ENCODE measurements around the gene LRRC46. TPM values are rescaled to one million over a fixed set of nuclear protein-coding genes. Genes with fewer than 3 reads are reported as not detected.
A peak's percentile ranks its signal among the peaks of the same experiment; 100 is the strongest.

Gene LRRC46
- total RNA-seq, 1 donor from 2014 or later = not detected

DNA sequence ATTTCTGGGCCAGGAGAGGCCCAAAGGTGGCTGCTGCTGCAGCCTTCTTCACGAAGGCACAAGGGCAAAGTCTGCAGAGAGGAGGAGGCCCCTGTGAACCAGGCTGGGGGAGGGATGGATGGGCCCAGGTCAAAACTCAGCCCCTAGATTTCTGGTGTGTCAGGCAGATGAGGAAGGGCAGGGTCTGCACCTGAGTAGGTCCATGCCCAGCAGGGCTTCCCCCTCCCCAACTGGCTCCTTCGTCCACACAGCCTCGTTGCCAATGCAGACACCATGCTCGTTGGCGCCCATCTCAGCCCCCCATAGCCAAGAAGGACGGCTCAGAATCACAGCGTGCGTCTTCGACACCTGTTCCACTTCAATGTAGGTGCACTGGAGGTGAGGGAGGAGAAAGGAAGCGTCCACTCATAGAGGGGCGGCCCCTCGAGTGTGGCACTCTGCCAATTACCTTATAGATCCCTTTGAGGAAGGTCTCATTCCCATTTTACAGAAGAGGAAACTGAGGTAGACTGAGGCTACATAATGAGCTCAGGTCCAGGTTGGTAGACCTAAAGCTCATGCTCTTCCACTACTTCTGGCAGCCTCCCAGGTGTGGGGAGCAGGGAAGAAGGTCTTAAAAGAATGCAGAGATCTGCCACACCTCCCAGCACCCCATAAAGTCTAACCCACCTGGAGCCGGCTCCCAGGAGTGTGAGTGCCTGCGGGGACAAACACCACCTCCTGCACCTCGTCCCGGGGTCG is 8.7 kb downstream of the LRRC46 start:
- H3K9ac ChIP-seq (ENCODE audit: low read depth in 1 of 3, low read length in 3 of 3) = peak overlapping the region; percentile 86 to 95 (median 89)
- no peak overlapping the region for H3K27ac ChIP-seq (ENCODE audit: low read depth, low read length)
- H3K27me3 ChIP-seq (ENCODE audit: control insufficient read depth in 3 of 3, insufficient read depth in 3 of 3, low read length in 3 of 3) = peaks cover 8 to 13% (median 10%) of the 10 kb centered on the region in 3 donors
- peaks cover 18 to 28% (median 22%) of the 10 kb centered on the region in 3 donors for H3K36me3 ChIP-seq (ENCODE audit: control insufficient read depth in 3 of 3, insufficient read depth in 3 of 3, low read length in 3 of 3)
- H3K9me3 ChIP-seq (ENCODE audit: control insufficient read depth in 3 of 3, low read length in 3 of 3) = no peaks in the 10 kb centered on the region
- H3K4me3 ChIP-seq (ENCODE audit: low read length in 3 of 3) = peak overlapping the region; percentile 81 to 98 (median 92)
- H3K4me1 ChIP-seq (ENCODE audit: control insufficient read depth in 3 of 3, insufficient read depth in 3 of 3, low read length in 3 of 3) = peaks cover 13 to 33% (median 15%) of the 10 kb centered on the region in 3 donors

DNA sequence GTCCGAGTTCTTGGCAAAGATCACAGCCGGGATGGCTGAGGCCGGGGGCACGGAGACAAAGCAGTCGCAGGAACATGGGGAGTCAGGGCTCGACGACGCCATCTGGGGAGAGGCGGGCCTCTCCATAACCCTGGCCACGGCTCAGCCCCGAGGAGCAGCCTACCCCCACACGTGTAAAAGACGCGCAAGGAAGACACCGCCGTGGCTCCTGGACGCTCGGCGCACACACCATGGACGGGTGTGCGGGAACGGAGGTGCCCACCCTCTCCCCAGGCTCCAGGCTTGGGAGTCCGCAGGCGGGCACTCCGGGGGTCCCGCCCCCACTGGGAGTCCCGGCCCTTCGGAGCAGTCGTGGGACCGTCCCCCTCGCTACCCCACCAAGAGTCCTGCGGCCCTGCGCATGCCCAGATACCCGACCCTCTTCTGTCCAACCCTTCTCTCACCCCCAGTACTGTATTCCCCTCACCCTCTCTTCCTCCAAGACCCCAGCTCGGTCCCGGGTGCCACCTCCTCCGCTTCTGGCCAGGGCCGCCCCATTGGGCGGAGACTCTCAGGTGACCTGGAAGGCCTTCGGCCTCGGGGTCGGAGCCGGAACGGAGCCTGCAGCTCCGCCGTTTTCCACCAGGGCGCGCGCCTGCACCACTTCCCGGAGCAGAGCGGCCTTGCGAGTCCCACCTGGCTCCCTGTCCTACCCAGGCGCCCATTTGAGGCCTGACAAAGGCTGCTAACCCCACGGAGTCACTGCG is 9.4 kb downstream of the LRRC46 start, which contains the start of gene SCRN2:
SCRN2 (minus strand) TSS at position 532 of the 746 bp plus-strand sequence; CDS start at position 102, 430 bp downstream.
- Histone ChIP-seq H3K36me3 (ENCODE audit: control insufficient read depth in 3 of 3, insufficient read depth in 3 of 3, low read length in 3 of 3) (peaks cover 16 to 23% (median 19%) of the 10 kb centered on the region in 3 donors), H3K9me3 (ENCODE audit: control insufficient read depth in 3 of 3, low read length in 3 of 3) (no peaks in the 10 kb centered on the region), H3K9ac (ENCODE audit: low read depth in 1 of 3, low read length in 3 of 3) (peak within 1 kb of the TSS; percentile 86 to 95 (median 89)), H3K4me3 (ENCODE audit: low read length in 3 of 3) (peak within 1 kb of the TSS; percentile 81 to 98 (median 92)), H3K4me1 (ENCODE audit: control insufficient read depth in 3 of 3, insufficient read depth in 3 of 3, low read length in 3 of 3) (peaks cover 12 to 28% (median 15%) of the 10 kb centered on the region in 3 donors), H3K27ac (ENCODE audit: low read depth, low read length) (peak within 1 kb of the TSS; percentile 49), H3K27me3 (ENCODE audit: control insufficient read depth in 3 of 3, insufficient read depth in 3 of 3, low read length in 3 of 3) (peaks cover 13 to 21% (median 18%) of the 10 kb centered on the region in 3 donors)

DNA sequence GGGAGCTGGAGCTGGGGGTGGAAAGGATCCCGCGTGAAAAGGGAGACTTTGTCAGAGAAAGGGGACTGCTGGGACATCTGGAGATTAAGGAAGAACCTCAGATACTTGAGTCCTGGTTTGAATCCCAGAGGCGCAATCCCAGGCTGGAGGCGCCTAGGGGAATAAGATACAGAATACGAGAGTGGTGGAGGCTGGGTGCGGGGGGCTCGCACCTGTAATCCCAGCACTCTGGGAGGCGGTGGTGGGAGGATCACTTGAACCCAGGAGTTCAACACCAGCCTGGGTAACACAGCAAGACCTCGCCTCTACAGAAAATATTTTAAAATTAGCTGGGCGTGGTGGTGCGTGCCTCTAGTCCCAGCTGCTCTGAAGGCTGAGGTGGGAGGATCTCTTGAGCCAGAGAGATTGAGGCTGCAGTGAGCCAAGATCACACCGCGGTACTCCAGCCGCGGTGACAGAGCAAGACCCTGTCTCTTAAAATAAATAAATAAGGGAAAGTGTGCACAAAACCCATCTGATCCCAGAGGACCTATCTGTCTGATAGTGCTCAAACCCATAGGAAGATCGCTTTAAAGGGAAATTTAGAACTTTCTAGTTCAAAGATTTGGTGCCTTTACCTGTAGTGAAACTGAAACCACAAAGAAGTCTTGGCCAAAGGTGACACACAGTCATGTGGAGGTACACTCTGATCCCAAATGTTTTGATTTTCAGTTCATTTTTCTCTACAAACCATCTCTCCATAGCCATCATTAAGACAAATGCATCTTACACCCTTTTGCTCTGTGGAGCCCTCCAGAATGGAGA is 10.2 kb downstream of the LRRC46 start:
- peak overlapping the region; percentile 17 to 98 (median 92) for H3K4me3 ChIP-seq (ENCODE audit: low read length in 3 of 3)
- H3K9me3 ChIP-seq (ENCODE audit: control insufficient read depth in 3 of 3, low read length in 3 of 3) = no peaks in the 10 kb centered on the region
- peaks cover 21 to 28% (median 26%) of the 10 kb centered on the region in 3 donors for H3K27me3 ChIP-seq (ENCODE audit: control insufficient read depth in 3 of 3, insufficient read depth in 3 of 3, low read length in 3 of 3)
- H3K9ac ChIP-seq (ENCODE audit: low read depth in 1 of 3, low read length in 3 of 3) = peak overlapping the region; percentile 86 to 95 (median 89)
- H3K36me3 ChIP-seq (ENCODE audit: control insufficient read depth in 3 of 3, insufficient read depth in 3 of 3, low read length in 3 of 3) = peaks cover 14 to 19% (median 14%) of the 10 kb centered on the region in 3 donors
- H3K4me1 ChIP-seq (ENCODE audit: control insufficient read depth in 3 of 3, insufficient read depth in 3 of 3, low read length in 3 of 3) = peaks cover 12 to 25% (median 15%) of the 10 kb centered on the region in 3 donors
- H3K27ac ChIP-seq (ENCODE audit: low read depth, low read length) = peak overlapping the region; percentile 49

DNA sequence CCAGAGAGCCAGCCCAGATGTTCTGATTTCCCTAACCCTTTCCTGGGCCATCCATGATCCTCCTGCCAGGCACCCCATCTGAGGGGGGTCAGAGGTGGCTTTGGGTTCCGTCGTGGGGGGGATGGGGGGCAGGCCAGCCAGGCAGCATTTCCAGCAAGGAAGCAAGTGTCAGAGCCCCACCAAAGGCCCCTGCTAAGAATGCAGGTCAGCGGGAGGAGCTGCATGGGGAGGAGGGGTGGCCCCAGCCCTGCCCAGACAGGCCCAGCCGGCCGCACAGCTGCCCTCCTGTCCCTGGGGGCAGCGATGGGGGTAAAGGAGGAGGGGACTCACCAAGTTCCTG is 11.9 kb downstream of the LRRC46 start:
- H3K27me3 ChIP-seq (ENCODE audit: control insufficient read depth in 3 of 3, insufficient read depth in 3 of 3, low read length in 3 of 3) = peaks cover 37 to 45% (median 42%) of the 10 kb centered on the region in 3 donors
- H3K4me3 ChIP-seq (ENCODE audit: low read length in 3 of 3) = no peak overlapping the region
- H3K36me3 ChIP-seq (ENCODE audit: control insufficient read depth in 3 of 3, insufficient read depth in 3 of 3, low read length in 3 of 3) = peaks cover 2 to 10% (median 2%) of the 10 kb centered on the region in 3 donors
- no peak overlapping the region for H3K27ac ChIP-seq (ENCODE audit: low read depth, low read length)
- H3K9me3 ChIP-seq (ENCODE audit: control insufficient read depth in 3 of 3, low read length in 3 of 3) = no peaks in the 10 kb centered on the region
- peaks cover 12 to 29% (median 15%) of the 10 kb centered on the region in 3 donors for H3K4me1 ChIP-seq (ENCODE audit: control insufficient read depth in 3 of 3, insufficient read depth in 3 of 3, low read length in 3 of 3)
- H3K9ac ChIP-seq (ENCODE audit: low read depth in 1 of 3, low read length in 3 of 3) = no peak overlapping the region

GRCh38 chr17:47844227-47844626 is 12.8 kb downstream of the LRRC46 start:
- Histone ChIP-seq H3K27ac (ENCODE audit: low read depth, low read length) (no peak overlapping the region), H3K9me3 (ENCODE audit: control insufficient read depth in 3 of 3, low read length in 3 of 3) (no peaks in the 10 kb centered on the region), H3K4me1 (ENCODE audit: control insufficient read depth in 3 of 3, insufficient read depth in 3 of 3, low read length in 3 of 3) (peaks cover 12 to 28% (median 15%) of the 10 kb centered on the region in 3 donors), H3K9ac (ENCODE audit: low read depth in 1 of 3, low read length in 3 of 3) (no peak overlapping the region), H3K4me3 (ENCODE audit: low read length in 3 of 3) (no peak overlapping the region), H3K27me3 (ENCODE audit: control insufficient read depth in 3 of 3, insufficient read depth in 3 of 3, low read length in 3 of 3) (peaks cover 44 to 53% (median 51%) of the 10 kb centered on the region in 3 donors), H3K36me3 (ENCODE audit: control insufficient read depth in 3 of 3, insufficient read depth in 3 of 3, low read length in 3 of 3) (peaks cover 0 to 5% (median 0%) of the 10 kb centered on the region in 3 donors)

DNA sequence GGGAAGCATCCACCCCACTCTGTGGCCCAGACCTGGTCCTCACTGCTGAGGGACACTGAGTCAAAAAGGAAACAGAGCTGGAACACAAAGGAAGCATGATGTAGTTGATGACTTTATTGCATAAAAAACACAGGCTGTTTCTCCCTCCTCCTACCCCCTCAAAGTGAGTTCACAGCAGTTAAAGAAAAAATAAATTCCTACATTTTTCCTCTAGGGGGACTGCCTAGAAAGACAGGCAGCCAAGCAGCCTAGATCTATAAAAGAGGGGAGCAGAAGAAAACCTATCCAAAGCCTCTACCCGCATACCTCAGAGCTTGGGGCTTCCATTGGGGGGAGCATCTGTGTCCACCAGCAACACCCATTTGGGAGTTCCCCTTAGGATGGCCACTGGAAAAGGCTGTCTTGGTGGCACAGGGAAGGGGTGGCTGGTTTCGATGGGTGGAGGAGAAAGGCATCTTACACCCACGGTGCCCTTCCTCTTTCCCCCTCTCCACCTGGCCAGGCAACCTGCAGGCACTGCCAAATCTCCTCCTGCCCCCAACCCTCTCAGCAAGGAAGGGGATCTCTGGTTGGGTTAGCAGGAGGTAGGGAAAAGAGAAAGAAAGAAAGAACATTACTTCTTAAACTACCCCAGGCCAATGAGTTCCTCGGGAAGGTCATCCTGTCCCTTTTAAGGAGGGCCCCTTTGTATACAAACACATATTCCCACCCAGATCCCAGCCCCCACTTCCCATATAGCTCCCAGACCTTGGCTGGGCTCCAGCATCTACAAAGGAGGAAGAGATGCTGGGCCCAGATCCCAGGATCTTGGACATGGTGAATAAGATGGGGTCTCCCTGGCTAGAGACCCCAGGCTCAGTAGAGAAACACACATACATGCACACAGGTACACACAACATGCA is 13.6 kb downstream of the LRRC46 start:
- H3K9me3 ChIP-seq (ENCODE audit: control insufficient read depth in 3 of 3, low read length in 3 of 3) = no peaks in the 10 kb centered on the region
- peaks cover 49 to 62% (median 59%) of the 10 kb centered on the region in 3 donors for H3K27me3 ChIP-seq (ENCODE audit: control insufficient read depth in 3 of 3, insufficient read depth in 3 of 3, low read length in 3 of 3)
- no peak overlapping the region for H3K9ac ChIP-seq (ENCODE audit: low read depth in 1 of 3, low read length in 3 of 3)

GRCh38 chr17:47845716-47846075 is 14.2 kb downstream of the LRRC46 start:
- Histone ChIP-seq H3K27ac (ENCODE audit: low read depth, low read length) (no peak overlapping the region), H3K36me3 (ENCODE audit: control insufficient read depth in 3 of 3, insufficient read depth in 3 of 3, low read length in 3 of 3) (no peaks in the 10 kb centered on the region), H3K27me3 (ENCODE audit: control insufficient read depth in 3 of 3, insufficient read depth in 3 of 3, low read length in 3 of 3) (peaks cover 55 to 68% (median 66%) of the 10 kb centered on the region in 3 donors), H3K9ac (ENCODE audit: low read depth in 1 of 3, low read length in 3 of 3) (no peak overlapping the region), H3K4me1 (ENCODE audit: control insufficient read depth in 3 of 3, insufficient read depth in 3 of 3, low read length in 3 of 3) (peaks cover 6 to 18% (median 6%) of the 10 kb centered on the region in 3 donors), H3K4me3 (ENCODE audit: low read length in 3 of 3) (no peak overlapping the region), H3K9me3 (ENCODE audit: control insufficient read depth in 3 of 3, low read length in 3 of 3) (no peaks in the 10 kb centered on the region)

More for the DNA sequence above, 13.6 kb downstream of the LRRC46 start:
- H3K4me3 ChIP-seq (ENCODE audit: low read length in 3 of 3) = no peak overlapping the region
- H3K36me3 ChIP-seq (ENCODE audit: control insufficient read depth in 3 of 3, insufficient read depth in 3 of 3, low read length in 3 of 3) = no peaks in the 10 kb centered on the region
- H3K4me1 ChIP-seq (ENCODE audit: control insufficient read depth in 3 of 3, insufficient read depth in 3 of 3, low read length in 3 of 3) = peaks cover 11 to 21% (median 12%) of the 10 kb centered on the region in 3 donors
- H3K27ac ChIP-seq (ENCODE audit: low read depth, low read length) = no peak overlapping the region

- Histone ChIP-seq H3K9ac (ENCODE audit: low read depth in 1 of 3, low read length in 3 of 3) (no peak overlapping the region), H3K27me3 (ENCODE audit: control insufficient read depth in 3 of 3, insufficient read depth in 3 of 3, low read length in 3 of 3) (peaks cover 62 to 74% (median 72%) of the 10 kb centered on the region in 3 donors), H3K36me3 (ENCODE audit: control insufficient read depth in 3 of 3, insufficient read depth in 3 of 3, low read length in 3 of 3) (no peaks in the 10 kb centered on the region), H3K27ac (ENCODE audit: low read depth, low read length) (no peak overlapping the region), H3K4me1 (ENCODE audit: control insufficient read depth in 3 of 3, insufficient read depth in 3 of 3, low read length in 3 of 3) (peaks cover 3 to 12% (median 6%) of the 10 kb centered on the region in 3 donors), H3K4me3 (ENCODE audit: low read length in 3 of 3) (no peak overlapping the region), H3K9me3 (ENCODE audit: control insufficient read depth in 3 of 3, low read length in 3 of 3) (no peaks in the 10 kb centered on the region)
These were observed 15.4 kb downstream of the LRRC46 start for GRCh38 chr17:47846716-47847340.

All from skeletal muscle tissue (tissue), 4 donors.